HEK293T (cell line): ENCODE data around the gene CTSO.
"Not testable (repeated sequence)": the region's sequence is repeated elsewhere in the genome, so short reads cannot be mapped to it uniquely, and the experiment has no call there.

Source experiments
- CTCF ChIA-PET: fragments of 350-600 bp; formaldehyde crosslinking; extraction: SDS; loops from one replicate; lab custom pipeline; 2021; ENCODE audit warnings: antibody characterized with exemption, inconsistent platforms; lab: Yijun Ruan, JAX
- POLR2A ChIA-PET: fragments of 350-600 bp; formaldehyde crosslinking; extraction: SDS; loops from one replicate; lab custom pipeline; 2020; ENCODE audit warnings: antibody characterized with exemption, inconsistent platforms; lab: Yijun Ruan, JAX
- DNase-seq: peaks from one replicate; pipeline ENCODE4 v3.0.0; 2012; ENCODE audit warnings: mixed read lengths; ENCODE audit errors: extremely low spot score
- ARNT ChIP-seq: fragments of 450-650 bp; IDR thresholded peaks from 2 replicates; pipeline ENCODE4 v1.6.1; 2017; ENCODE audit warnings: mild to moderate bottlenecking
- BHLHE40 ChIP-seq: fragments of 450-650 bp; IDR thresholded peaks from 2 replicates; pipeline ENCODE4 v1.6.1; 2016; ENCODE audit warnings: mild to moderate bottlenecking, moderate library complexity, borderline replicate concordance
- CTBP1 ChIP-seq: fragments of 450-650 bp; IDR thresholded peaks from 2 replicates; pipeline ENCODE4 v1.6.1; 2016; ENCODE audit warnings: borderline replicate concordance
- ELF4 ChIP-seq: fragments of 450-650 bp; IDR thresholded peaks from 2 replicates; pipeline ENCODE4 v1.6.1; 2017; ENCODE audit warnings: antibody characterized with exemption
- FOXA1 ChIP-seq: fragments of 450-650 bp; IDR thresholded peaks from 2 replicates; pipeline ENCODE4 v1.6.1; 2016; ENCODE audit warnings: mild to moderate bottlenecking
- FOXK2 ChIP-seq: fragments of 450-650 bp; IDR thresholded peaks from 2 replicates; pipeline ENCODE4 v1.6.1; 2016; ENCODE audit warnings: mild to moderate bottlenecking
- FOXM1 ChIP-seq: fragments of 450-650 bp; IDR thresholded peaks from 2 replicates; pipeline ENCODE4 v1.6.1; 2017; ENCODE audit warnings: mild to moderate bottlenecking, borderline replicate concordance
- HDGF ChIP-seq: fragments of 450-650 bp; IDR thresholded peaks from 2 replicates; pipeline ENCODE4 v1.6.1; 2017; ENCODE audit warnings: antibody characterized with exemption, borderline replicate concordance
- L3MBTL2 ChIP-seq: fragments of 450-650 bp; conservative IDR thresholded peaks from 2 replicates; pipeline ENCODE4 v1.6.1; 2016; ENCODE audit warnings: mild to moderate bottlenecking
- LEF1 ChIP-seq: fragments of 450-650 bp; IDR thresholded peaks from 2 replicates; pipeline ENCODE4 v1.6.1; 2017; ENCODE audit warnings: mild to moderate bottlenecking, borderline replicate concordance
- NFRKB ChIP-seq: fragments of 450-650 bp; IDR thresholded peaks from 2 replicates; pipeline ENCODE4 v1.6.1; 2016; ENCODE audit warnings: mild to moderate bottlenecking, moderate library complexity
- PKNOX1 ChIP-seq: fragments of 450-650 bp; IDR thresholded peaks from 2 replicates; pipeline ENCODE4 v1.6.1; 2016
- SP1 ChIP-seq: fragments of 450-650 bp; IDR thresholded peaks from 2 replicates; pipeline ENCODE4 v1.6.1; 2017
- SUZ12 ChIP-seq: fragments of 450-650 bp; IDR thresholded peaks from 2 replicates; pipeline ENCODE4 v1.6.1; 2016; ENCODE audit warnings: mild to moderate bottlenecking
- TARDBP ChIP-seq: fragments of 450-650 bp; IDR thresholded peaks from 2 replicates; pipeline ENCODE4 v1.6.1; 2016
- ZNF384 ChIP-seq: fragments of 450-650 bp; IDR thresholded peaks from 2 replicates; pipeline ENCODE4 v1.6.1; 2016

CTSO gene

DNA sequence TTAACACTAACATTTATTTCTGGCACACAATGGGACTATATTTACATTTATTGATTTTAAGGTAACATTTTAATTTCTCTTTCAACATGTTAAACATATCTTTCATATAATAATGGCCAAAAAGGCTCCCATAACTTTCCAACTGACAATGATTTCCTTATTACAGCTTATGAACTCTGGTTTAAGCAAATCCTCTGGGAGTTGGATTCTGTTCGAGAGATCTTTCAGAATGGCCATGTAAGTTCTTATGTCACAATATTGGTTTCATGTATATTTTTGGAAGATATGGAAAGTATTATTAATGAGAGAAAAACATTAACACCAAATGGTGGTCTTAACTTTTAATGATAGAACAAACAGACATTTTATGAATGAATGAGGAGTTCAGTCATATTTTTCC, 46.1 kb downstream of the CTSO start:
- DNase-seq = no peak
- TF ChIP-seq BHLHE40 (no peak), FOXK2 (no peak), HDGF (no peak), ELF4 (no peak)
- ChIA-PET POLR2A (no interaction called here), CTCF (interaction anchor here (1.2 to 1.3 kb wide), 2 partner anchors 9 to 46 kb away, joined by 3 read pairs; no protein-coding TSS in a partner anchor)

DNA sequence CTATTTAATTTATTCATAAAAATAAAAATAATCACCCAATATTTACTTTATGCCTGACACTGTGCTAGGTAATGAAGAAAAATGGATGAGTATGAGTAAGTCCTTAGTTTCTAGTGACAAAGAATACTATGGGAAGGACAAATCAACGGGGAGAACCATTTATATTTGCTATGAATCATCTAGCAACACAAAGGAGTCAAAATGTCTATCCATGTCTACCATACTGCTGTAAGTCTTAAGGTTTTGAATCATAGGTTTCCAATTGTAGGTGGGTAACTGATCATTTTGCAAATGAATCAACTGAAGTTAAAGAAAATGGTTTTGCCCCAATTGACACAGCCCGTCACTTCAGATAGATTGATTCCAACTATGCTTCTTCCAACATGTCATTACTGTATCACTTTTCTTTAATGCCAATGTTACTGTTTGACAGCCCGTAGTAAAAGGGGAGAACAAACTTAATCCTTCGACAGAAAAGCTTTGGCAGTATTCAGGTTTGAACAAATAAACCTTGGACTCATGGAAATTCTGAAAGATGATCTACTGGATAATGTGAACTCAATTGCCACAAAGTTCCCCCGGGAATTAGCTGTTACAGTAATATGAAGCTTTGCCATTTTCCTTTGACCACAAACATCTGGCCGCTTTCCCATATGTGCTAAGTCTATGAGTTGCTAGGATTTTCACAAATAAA, 47.0 kb downstream of the CTSO start:
- CTCF ChIA-PET = interaction anchor here (0.7 to 1.3 kb wide), 3 partner anchors 8 to 46 kb away, joined by 3 to 9 read pairs (median 3); no protein-coding TSS in a partner anchor
- no peak for DNase-seq
- TF ChIP-seq LEF1 = no peak
- TF ChIP-seq PKNOX1 = peak; percentile 25; the same call in 1 of the 2 replicates
- POLR2A ChIA-PET = no interaction called here

GRCh38 chr4:155904331-155904730, 49.3 kb downstream of the CTSO start:
- TF ChIP-seq ZNF384 (no peak), CTBP1 (no peak), HDGF (no peak), ARNT (no peak), L3MBTL2 (no peak), FOXA1 (no peak), FOXK2 (no peak), LEF1 (no peak), PKNOX1 (no peak), SP1 (no peak), FOXM1 (no peak)
- ChIA-PET POLR2A (no interaction called here), CTCF (no interaction called here)
- DNase-seq = no peak

DNA sequence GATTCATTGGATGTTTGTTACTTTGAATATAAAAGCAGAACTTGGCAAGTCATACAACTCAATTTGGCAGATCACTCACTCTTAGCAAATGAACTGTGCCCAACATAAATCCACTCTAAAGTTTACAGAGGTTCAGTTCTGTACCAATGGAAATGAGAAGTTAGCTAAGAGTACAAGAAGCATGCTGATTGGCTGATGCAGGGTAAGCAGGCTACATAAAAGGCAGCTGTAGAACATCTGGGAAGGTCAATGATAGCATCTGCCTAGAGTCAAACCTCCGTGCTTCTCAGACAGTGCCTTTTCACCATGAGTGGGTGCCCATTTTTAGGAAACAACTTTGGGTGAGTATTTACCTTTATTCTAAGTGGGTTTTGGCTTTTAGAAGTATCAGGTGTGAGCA, 50.2 kb downstream of the CTSO start, which contains the start of gene TDO2:
Gene TDO2, plus strand, starts transcription at position 244 of the 400 bp plus-strand sequence. Its CDS starts 63 bp downstream, at position 307.
- ChIA-PET CTCF (no interaction called here), POLR2A (no interaction called here)
- no peak for DNase-seq
- TF ChIP-seq LEF1 (no peak), ZNF384 (no peak), FOXM1 (no peak), SUZ12 (no peak), CTBP1 (no peak), SP1 (no peak), PKNOX1 (no peak), FOXK2 (no peak), FOXA1 (no peak), NFRKB (no peak), ARNT (no peak)

GRCh38 chr4:155901013-155901412, 52.7 kb downstream of the CTSO start:
- DNase-seq = no peak
- TF ChIP-seq ELF4 = no peak
- ChIA-PET CTCF (no interaction called here), POLR2A (no interaction called here)

GRCh38 chr4:155900381-155900780, 53.3 kb downstream of the CTSO start:
- no peak for DNase-seq
- CTCF ChIA-PET = no interaction called here
- POLR2A ChIA-PET = no interaction called here
- TF ChIP-seq FOXM1 (no peak), ARNT (no peak), HDGF (no peak), CTBP1 (no peak), ZNF384 (no peak)

- DNase-seq = no peak
- CTCF ChIA-PET = no interaction called here
- no peak for TF ChIP-seq PKNOX1
- TF ChIP-seq SUZ12 = no peak
- no peak for TF ChIP-seq FOXA1
- TF ChIP-seq FOXK2 = no peak
- no peak for TF ChIP-seq ARNT
- TF ChIP-seq CTBP1 = no peak
- TF ChIP-seq ELF4 = no peak
- no peak for TF ChIP-seq L3MBTL2
- TF ChIP-seq TARDBP = no peak
- no peak for TF ChIP-seq FOXM1
- TF ChIP-seq NFRKB = no peak
- no peak for TF ChIP-seq HDGF
- no peak for TF ChIP-seq SP1
- TF ChIP-seq ZNF384 = no peak
- TF ChIP-seq LEF1 = no peak
- TF ChIP-seq BHLHE40 = no peak
- POLR2A ChIA-PET = no interaction called here
Observed at GRCh38 chr4:155899891-155900290, 53.8 kb downstream of the CTSO start.

DNA sequence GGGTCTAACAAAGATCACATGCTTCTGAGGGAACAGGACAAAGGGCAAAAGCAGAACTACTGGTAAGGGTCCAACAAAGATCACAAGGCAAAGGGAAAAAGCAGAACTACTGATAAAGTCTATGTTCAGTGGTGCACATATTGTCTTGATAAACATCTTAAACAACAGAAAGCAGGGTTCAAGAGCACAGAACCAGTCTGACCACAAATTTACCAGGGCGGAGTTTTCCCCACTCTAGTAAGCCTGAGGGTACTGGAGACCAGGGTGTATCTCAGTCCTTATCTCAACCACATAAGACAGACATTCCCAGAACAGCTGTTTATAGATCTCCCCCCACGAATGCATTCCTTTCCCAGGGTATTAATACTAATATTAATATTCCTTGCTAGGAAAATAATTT, 55.3 kb downstream of the CTSO start:
- POLR2A ChIA-PET, DNase-seq: not testable (repeated sequence)
- CTCF ChIA-PET = interaction anchor here (0.5 kb wide), 1 partner anchor 9 kb away, joined by 3 read pairs; no protein-coding TSS in a partner anchor
